Measurements from ENCODE around the gene RUNDC3A.

GRCh38 chr17:44314031-44314430 is 5.6 kb downstream of the RUNDC3A start:
- TF ChIP-seq CTCF (IDR thresholded peaks at IDR 0.05; ENCODE audit: low read depth, low read length) (no peak), EZH2phosphoT487 (IDR thresholded peaks at IDR 0.05; ENCODE audit: low read depth) (no peak)

Measured in OCI-LY3 (cell line).